Hepatocyte (in vitro differentiated cells): ENCODE data around the gene TMEM109.

Source experiments
- CTCF ChIP-seq: fragments of 200-600 bp; sonication (generic); IDR thresholded peaks from 2 replicates; pipeline ENCODE4 v1.5.1; 2016; ENCODE audit warnings: antibody characterized with exemption, mild to moderate bottlenecking; ENCODE audit not compliant: poor library complexity
- EZH2 ChIP-seq: fragments of 200-600 bp; sonication (generic); IDR thresholded peaks from 2 replicates; pipeline ENCODE4 v1.6.1; 2016; ENCODE audit warnings: antibody characterized with exemption, mild to moderate bottlenecking, borderline replicate concordance
- EZH2phosphoT487 ChIP-seq: fragments of 200-600 bp; sonication (generic); IDR thresholded peaks from one replicate; pipeline ENCODE4 v1.6.1; 2018; ENCODE audit warnings: antibody characterized with exemption, mild to moderate bottlenecking, low read depth, moderate library complexity; ENCODE audit not compliant: unreplicated experiment, severe bottlenecking

- TF ChIP-seq EZH2 (no peak), CTCF (no peak), EZH2phosphoT487 (no peak)
Observed at GRCh38 chr11:60946601-60947264, 32.8 kb downstream of the TMEM109 start.
